ENCODE measurements around the gene SSTR3.

- TF ChIP-seq CTCF (IDR thresholded peaks at IDR 0.05): no peak
- TF ChIP-seq EZH2 (IDR thresholded peaks at IDR 0.05; ENCODE audit: borderline replicate concordance, insufficient read depth, low read depth, low read length, poor library complexity, severe bottlenecking): no peak
Observed at GRCh38 chr22:37177221-37177620, 35.1 kb downstream of the SSTR3 start.

All from B cell (primary cell).